GM23338 (cell line): ENCODE measurements around the gene CALCOCO1. TPM values are rescaled to one million over a fixed set of nuclear protein-coding genes. Genes with fewer than 3 reads are reported as not detected.

ENCODE experiments used
- ATAC-seq: fragments of 200-7000 bp; cut with Tn5 transposase; 3 replicates; pipeline ENCODE4 v1.9.1; 2020
- DNase-seq: peaks from one replicate; pipeline ENCODE4 v3.0.0-alpha.2; 2015; ENCODE audit warnings: low spot score
- H2AFZ ChIP-seq: fragments of 200-600 bp; sonication (generic); 2 replicates; pipeline ENCODE4 v1.8.0; 2016; ENCODE audit warnings: antibody characterized with exemption, mild to moderate bottlenecking, moderate library complexity
- H3F3A ChIP-seq: fragments of 200-600 bp; sonication (generic); replicated peaks from 2 replicates; pipeline ENCODE4 v1.8.0; 2017; ENCODE audit warnings: antibody characterized with exemption, mixed run types, low read depth
- H3K27ac ChIP-seq: fragments of 200-600 bp; sonication (generic); 2 replicates; pipeline ENCODE4 v1.6.1; 2016; ENCODE audit warnings: low read depth
- H3K27me3 ChIP-seq: fragments of 200-600 bp; sonication (generic); 2 replicates; pipeline ENCODE4 v1.8.0; 2016; ENCODE audit warnings: mild to moderate bottlenecking, mixed run types, moderate library complexity; ENCODE audit not compliant: insufficient read depth
- H3K36me3 ChIP-seq: fragments of 200-600 bp; sonication (generic); 2 replicates; pipeline ENCODE4 v1.8.0; 2016; ENCODE audit warnings: mild to moderate bottlenecking; ENCODE audit not compliant: insufficient read depth
- H3K4me1 ChIP-seq: fragments of 200-600 bp; sonication (generic); 2 replicates; pipeline ENCODE4 v1.8.0; 2016; ENCODE audit warnings: mild to moderate bottlenecking, moderate library complexity; ENCODE audit not compliant: insufficient read depth
- H3K4me2 ChIP-seq: fragments of 200-600 bp; sonication (generic); 2 replicates; pipeline ENCODE4 v1.7.1; 2017; ENCODE audit warnings: mixed run types
- H3K4me3 ChIP-seq: fragments of 200-600 bp; sonication (generic); 2 replicates; pipeline ENCODE4 v1.6.1; 2016; ENCODE audit warnings: mixed run types
- H3K79me2 ChIP-seq: fragments of 200-600 bp; sonication (generic); replicated peaks from 2 replicates; pipeline ENCODE4 v1.8.0; 2017; ENCODE audit warnings: mild to moderate bottlenecking; ENCODE audit not compliant: insufficient read depth
- H3K9me2 ChIP-seq: fragments of 200-600 bp; sonication (generic); 2 replicates; pipeline ENCODE4 v1.8.0; 2017; ENCODE audit not compliant: insufficient read depth
- H4K20me1 ChIP-seq: fragments of 200-600 bp; sonication (generic); replicated peaks from 2 replicates; pipeline ENCODE4 v1.8.0; 2017; ENCODE audit warnings: mild to moderate bottlenecking; ENCODE audit not compliant: insufficient read depth
- H3K27ac Mint-ChIP-seq: 2 replicates; pipeline ENCODE4 v1.8.0; 2020; ENCODE audit warnings: inconsistent platforms, mild to moderate bottlenecking, moderate library complexity, mixed read lengths
- H3K27me3 Mint-ChIP-seq: 3 replicates; pipeline ENCODE4 v1.8.0; 2022; ENCODE audit warnings: low read depth, mild to moderate bottlenecking, moderate library complexity, mixed read lengths, inconsistent platforms; ENCODE audit not compliant: insufficient read depth, poor library complexity
- H3K36me3 Mint-ChIP-seq: 3 replicates; pipeline ENCODE4 v1.8.0; 2021; ENCODE audit warnings: low read depth, mild to moderate bottlenecking, inconsistent platforms, moderate library complexity, mixed read lengths
- H3K4me1 Mint-ChIP-seq: 3 replicates; pipeline ENCODE4 v1.8.0; 2020; ENCODE audit warnings: mild to moderate bottlenecking, inconsistent platforms, mixed read lengths
- H3K4me3 Mint-ChIP-seq: 3 replicates; pipeline ENCODE4 v1.8.0; 2021; ENCODE audit warnings: moderate library complexity, mild to moderate bottlenecking, inconsistent platforms, mixed read lengths
- H3K9me3 Mint-ChIP-seq: 3 replicates; pipeline ENCODE4 v1.8.0; 2020; ENCODE audit warnings: moderate library complexity, mild to moderate bottlenecking, inconsistent platforms, mixed read lengths
- EZH2 ChIP-seq: fragments of 200-600 bp; sonication (generic); IDR thresholded peaks from one replicate; pipeline ENCODE4 v1.8.0; 2017; ENCODE audit warnings: antibody characterized with exemption, mild to moderate bottlenecking, low read depth; ENCODE audit not compliant: unreplicated experiment
- EZH2phosphoT487 ChIP-seq: fragments of 200-600 bp; sonication (generic); IDR thresholded peaks from one replicate; pipeline ENCODE4 v1.8.1; 2018; ENCODE audit warnings: antibody characterized with exemption; ENCODE audit not compliant: unreplicated experiment
- NANOG ChIP-seq: IDR thresholded peaks from 2 replicates; pipeline ENCODE4 v1.6.1; 2016; ENCODE audit warnings: antibody characterized with exemption, borderline replicate concordance
- polyA plus RNA-seq: library from polyadenylated mRNA; unstranded; fragments of >200 nt; fragmentation: Nextera tagmentation; extraction: Ambion mirVana; gene quantifications from 2 replicates; pipeline ENCODE4 v1.2.1, GENCODE V29; 2016
- total RNA-seq: library from RNA; depleted of rRNA; stranded (reverse); fragments of >200 nt; shearing (Covaris generic); gene quantifications from 2 replicates; pipeline ENCODE4 v1.2.3, GENCODE V29; 2014
- TF ChIP-seq, protein P1 (sequence below): fragments of 250-450 bp; sonication (Bioruptor Pico); IDR thresholded peaks from 2 replicates; pipeline ENCODE4 v1.5.0; 2020; ENCODE audit warnings: mild to moderate bottlenecking, moderate library complexity
- TF ChIP-seq, protein P2 (sequence below): IDR thresholded peaks from 2 replicates; pipeline ENCODE4 v1.6.1; 2016; ENCODE audit warnings: antibody characterized with exemption
- TF ChIP-seq, protein P3 (sequence below), 2 experiments: fragments of 200-600 bp in 1 of 2; sonication (generic) in 1 of 2; conservative IDR thresholded peaks; 2 replicates each; pipeline versions ENCODE4 v1.5.1 to v1.6.1; 2016 to 2017; ENCODE audit warnings: antibody characterized with exemption in 2 of 2, low read depth in 2 of 2, mild to moderate bottlenecking in 2 of 2, moderate library complexity in 1 of 2

CALCOCO1 gene
- total and polyA plus RNA-seq, 2 experiments from 2014 or later: 6.5 to 20.4 TPM

DNA sequence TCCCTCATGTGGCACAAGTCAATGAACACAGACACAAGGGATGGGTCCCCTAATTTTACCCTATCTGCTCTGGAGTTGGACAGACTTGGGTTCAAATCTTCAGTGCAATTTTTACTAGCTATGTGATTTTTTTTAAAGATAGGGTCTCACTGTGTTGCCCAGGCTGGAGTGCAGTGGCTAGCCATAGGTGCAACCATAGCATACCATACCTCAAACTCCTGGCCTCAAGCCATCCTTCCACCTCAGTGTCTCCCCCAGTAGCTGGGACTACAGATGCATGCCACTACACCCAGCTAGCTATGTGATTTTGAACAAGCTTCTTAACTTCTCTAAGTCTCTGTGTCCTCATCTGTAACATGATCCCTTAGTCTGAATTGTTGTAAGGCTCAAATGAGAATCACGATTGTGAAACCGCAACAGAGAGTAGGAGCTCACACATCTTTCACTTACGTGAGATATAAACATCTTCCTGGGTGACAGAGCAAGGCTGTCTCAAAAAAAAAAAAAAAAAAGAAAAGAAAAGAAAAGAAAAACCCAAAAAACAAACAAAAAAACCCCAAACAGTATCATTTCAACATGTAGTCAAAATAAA is 4.7 kb downstream of the CALCOCO1 start (continued):
- TF ChIP-seq, protein P1, sequence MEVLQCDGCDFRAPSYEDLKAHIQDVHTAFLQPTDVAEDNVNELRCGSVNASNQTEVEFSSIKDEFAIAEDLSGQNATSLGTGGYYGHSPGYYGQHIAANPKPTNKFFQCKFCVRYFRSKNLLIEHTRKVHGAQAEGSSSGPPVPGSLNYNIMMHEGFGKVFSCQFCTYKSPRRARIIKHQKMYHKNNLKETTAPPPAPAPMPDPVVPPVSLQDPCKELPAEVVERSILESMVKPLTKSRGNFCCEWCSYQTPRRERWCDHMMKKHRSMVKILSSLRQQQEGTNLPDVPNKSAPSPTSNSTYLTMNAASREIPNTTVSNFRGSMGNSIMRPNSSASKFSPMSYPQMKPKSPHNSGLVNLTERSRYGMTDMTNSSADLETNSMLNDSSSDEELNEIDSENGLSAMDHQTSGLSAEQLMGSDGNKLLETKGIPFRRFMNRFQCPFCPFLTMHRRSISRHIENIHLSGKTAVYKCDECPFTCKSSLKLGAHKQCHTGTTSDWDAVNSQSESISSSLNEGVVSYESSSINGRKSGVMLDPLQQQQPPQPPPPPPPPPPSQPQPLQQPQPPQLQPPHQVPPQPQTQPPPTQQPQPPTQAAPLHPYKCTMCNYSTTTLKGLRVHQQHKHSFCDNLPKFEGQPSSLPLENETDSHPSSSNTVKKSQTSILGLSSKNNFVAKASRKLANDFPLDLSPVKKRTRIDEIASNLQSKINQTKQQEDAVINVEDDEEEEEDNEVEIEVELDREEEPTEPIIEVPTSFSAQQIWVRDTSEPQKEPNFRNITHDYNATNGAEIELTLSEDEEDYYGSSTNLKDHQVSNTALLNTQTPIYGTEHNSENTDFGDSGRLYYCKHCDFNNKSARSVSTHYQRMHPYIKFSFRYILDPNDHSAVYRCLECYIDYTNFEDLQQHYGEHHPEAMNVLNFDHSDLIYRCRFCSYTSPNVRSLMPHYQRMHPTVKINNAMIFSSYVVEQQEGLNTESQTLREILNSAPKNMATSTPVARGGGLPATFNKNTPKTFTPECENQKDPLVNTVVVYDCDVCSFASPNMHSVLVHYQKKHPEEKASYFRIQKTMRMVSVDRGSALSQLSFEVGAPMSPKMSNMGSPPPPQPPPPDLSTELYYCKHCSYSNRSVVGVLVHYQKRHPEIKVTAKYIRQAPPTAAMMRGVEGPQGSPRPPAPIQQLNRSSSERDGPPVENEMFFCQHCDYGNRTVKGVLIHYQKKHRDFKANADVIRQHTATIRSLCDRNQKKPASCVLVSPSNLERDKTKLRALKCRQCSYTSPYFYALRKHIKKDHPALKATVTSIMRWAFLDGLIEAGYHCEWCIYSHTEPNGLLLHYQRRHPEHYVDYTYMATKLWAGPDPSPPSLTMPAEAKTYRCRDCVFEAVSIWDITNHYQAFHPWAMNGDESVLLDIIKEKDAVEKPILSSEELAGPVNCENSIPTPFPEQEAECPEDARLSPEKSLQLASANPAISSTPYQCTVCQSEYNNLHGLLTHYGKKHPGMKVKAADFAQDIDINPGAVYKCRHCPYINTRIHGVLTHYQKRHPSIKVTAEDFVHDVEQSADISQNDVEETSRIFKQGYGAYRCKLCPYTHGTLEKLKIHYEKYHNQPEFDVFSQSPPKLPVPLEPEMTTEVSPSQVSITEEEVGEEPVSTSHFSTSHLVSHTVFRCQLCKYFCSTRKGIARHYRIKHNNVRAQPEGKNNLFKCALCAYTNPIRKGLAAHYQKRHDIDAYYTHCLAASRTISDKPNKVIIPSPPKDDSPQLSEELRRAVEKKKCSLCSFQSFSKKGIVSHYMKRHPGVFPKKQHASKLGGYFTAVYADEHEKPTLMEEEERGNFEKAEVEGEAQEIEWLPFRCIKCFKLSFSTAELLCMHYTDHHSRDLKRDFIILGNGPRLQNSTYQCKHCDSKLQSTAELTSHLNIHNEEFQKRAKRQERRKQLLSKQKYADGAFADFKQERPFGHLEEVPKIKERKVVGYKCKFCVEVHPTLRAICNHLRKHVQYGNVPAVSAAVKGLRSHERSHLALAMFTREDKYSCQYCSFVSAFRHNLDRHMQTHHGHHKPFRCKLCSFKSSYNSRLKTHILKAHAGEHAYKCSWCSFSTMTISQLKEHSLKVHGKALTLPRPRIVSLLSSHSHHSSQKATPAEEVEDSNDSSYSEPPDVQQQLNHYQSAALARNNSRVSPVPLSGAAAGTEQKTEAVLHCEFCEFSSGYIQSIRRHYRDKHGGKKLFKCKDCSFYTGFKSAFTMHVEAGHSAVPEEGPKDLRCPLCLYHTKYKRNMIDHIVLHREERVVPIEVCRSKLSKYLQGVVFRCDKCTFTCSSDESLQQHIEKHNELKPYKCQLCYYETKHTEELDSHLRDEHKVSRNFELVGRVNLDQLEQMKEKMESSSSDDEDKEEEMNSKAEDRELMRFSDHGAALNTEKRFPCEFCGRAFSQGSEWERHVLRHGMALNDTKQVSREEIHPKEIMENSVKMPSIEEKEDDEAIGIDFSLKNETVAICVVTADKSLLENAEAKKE (CRISPR knock-in tag): no peak
- TF ChIP-seq, protein P2, sequence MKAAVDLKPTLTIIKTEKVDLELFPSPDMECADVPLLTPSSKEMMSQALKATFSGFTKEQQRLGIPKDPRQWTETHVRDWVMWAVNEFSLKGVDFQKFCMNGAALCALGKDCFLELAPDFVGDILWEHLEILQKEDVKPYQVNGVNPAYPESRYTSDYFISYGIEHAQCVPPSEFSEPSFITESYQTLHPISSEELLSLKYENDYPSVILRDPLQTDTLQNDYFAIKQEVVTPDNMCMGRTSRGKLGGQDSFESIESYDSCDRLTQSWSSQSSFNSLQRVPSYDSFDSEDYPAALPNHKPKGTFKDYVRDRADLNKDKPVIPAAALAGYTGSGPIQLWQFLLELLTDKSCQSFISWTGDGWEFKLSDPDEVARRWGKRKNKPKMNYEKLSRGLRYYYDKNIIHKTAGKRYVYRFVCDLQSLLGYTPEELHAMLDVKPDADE: no peak
- TF ChIP-seq EZH2phosphoT487: no peak
- TF ChIP-seq EZH2: no peak

DNA sequence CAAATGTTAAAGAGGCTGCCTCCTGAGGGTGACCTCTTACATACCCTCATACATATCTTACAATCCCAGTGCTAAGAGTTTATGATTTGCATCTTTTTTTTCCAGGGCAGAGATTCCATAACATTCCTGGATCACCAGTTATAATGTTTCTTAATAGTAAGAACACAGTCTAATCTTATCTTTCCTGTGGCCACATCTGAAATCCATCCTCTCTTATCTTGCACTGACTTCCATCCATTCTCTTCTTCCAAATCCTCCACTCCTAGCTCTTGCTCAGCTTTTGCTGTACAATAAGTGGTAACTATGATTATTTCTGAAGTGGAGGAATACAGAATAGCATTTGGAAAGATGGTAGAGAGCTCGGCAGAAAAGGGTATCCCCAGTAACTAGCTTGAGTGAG is 6.3 kb downstream of the CALCOCO1 start:
- no peaks in the 10 kb centered on the region; the same call in 2 of the 3 replicates for H3K9me3 Mint-ChIP-seq
- TF ChIP-seq, protein P2: no peak
- no peak for TF ChIP-seq EZH2
- TF ChIP-seq NANOG: no peak
- no peak for TF ChIP-seq EZH2phosphoT487
- TF ChIP-seq, protein P3, sequence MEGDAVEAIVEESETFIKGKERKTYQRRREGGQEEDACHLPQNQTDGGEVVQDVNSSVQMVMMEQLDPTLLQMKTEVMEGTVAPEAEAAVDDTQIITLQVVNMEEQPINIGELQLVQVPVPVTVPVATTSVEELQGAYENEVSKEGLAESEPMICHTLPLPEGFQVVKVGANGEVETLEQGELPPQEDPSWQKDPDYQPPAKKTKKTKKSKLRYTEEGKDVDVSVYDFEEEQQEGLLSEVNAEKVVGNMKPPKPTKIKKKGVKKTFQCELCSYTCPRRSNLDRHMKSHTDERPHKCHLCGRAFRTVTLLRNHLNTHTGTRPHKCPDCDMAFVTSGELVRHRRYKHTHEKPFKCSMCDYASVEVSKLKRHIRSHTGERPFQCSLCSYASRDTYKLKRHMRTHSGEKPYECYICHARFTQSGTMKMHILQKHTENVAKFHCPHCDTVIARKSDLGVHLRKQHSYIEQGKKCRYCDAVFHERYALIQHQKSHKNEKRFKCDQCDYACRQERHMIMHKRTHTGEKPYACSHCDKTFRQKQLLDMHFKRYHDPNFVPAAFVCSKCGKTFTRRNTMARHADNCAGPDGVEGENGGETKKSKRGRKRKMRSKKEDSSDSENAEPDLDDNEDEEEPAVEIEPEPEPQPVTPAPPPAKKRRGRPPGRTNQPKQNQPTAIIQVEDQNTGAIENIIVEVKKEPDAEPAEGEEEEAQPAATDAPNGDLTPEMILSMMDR (conservative IDR thresholded peaks at IDR 0.05; ENCODE audit: low read depth in 2 of 2): no peak
- Histone ChIP-seq H3K4me1 (no peaks in the 10 kb centered on the region), H3K27ac (no peak overlapping the region), H3F3A (no peaks in the 10 kb centered on the region), H3K79me2 (no peaks in the 10 kb centered on the region), H4K20me1 (no peaks in the 10 kb centered on the region), H3K4me2 (no peak overlapping the region), H2AFZ (no peak overlapping the region), H3K9me2 (no peaks in the 10 kb centered on the region), H3K27me3 (no peaks in the 10 kb centered on the region), H3K4me3 (no peak overlapping the region), H3K36me3 (no peaks in the 10 kb centered on the region)
- H3K27ac Mint-ChIP-seq: no peak overlapping the region
- H3K27me3 Mint-ChIP-seq: peaks cover 5% of the 10 kb centered on the region
- H3K36me3 Mint-ChIP-seq: no peaks in the 10 kb centered on the region
- ATAC-seq: no peak
- no peak for DNase-seq
- peaks cover 9% of the 10 kb centered on the region; the same call in 1 of the 3 replicates for H3K4me1 Mint-ChIP-seq
- H3K4me3 Mint-ChIP-seq: no peak overlapping the region
